K562 (cell line): ENCODE data around the gene DGKE. TPM values are rescaled to one million over a fixed set of nuclear protein-coding genes. Genes with fewer than 3 reads are reported as not detected.

Experiments used
- ATAC-seq: fragments of 200-7000 bp; cut with Tn5 transposase; 3 replicates; pipeline ENCODE4 v1.9.1; 2020; ENCODE audit warnings: moderate library complexity
- BruUV-seq: library from RNA; stranded (reverse); fragments of 400-500 nt; replicated peaks from 2 replicates; lab custom pipeline; 2021; lab: Mats Ljungman, UMichigan
- CTCF ChIA-PET: fragments of 300-600 bp; formaldehyde crosslinking; extraction: SDS; loops from one replicate; lab custom pipeline; 2021; ENCODE audit warnings: low intra/inter-chr PET ratio; lab: Yijun Ruan, JAX
- POLR2A ChIA-PET: fragments of 300-600, 350-650 bp; sonication (Branson Sonifier 250); formaldehyde crosslinking; extraction: SDS; loops from one replicate; lab custom pipeline; 2021; ENCODE audit warnings: antibody characterized with exemption, inconsistent platforms; lab: Yijun Ruan, JAX
- DNase-seq, 4 experiments: peaks; one replicate each; pipeline versions ENCODE4 v3.0.0 to v3.0.0-alpha.2; 2011 to 2018; ENCODE audit warnings: low spot score in 3 of 4, mixed read lengths in 3 of 4; ENCODE audit errors: extremely low read depth in 1 of 4
- FAIRE-seq: peaks from 2 replicates; lab custom pipeline; 2011; peaks lifted over from hg19 to GRCh38; lab: Jason Lieb, UNC
- H2AFZ ChIP-seq: 2 replicates; pipeline ENCODE4 v1.6.0; 2011; ENCODE audit warnings: low read depth, low read length, control low read depth, inconsistent platforms
- H3K27ac ChIP-seq: fragments of 200-600 bp; 3 replicates; pipeline ENCODE4 v1.8.0; 2011; ENCODE audit warnings: low read depth, mild to moderate bottlenecking, control low read depth, inconsistent platforms, low read length, moderate library complexity, mixed read lengths; ENCODE audit errors: extremely low read depth
- H3K27me3 ChIP-seq, 2 experiments: fragments of 300-600 bp in 1 of 2; 2 replicates in 1 of 2; 3 replicates in 1 of 2; pipeline versions ENCODE4 v1.6.0 to v1.8.0; 2011; ENCODE audit warnings: inconsistent platforms in 2 of 2, low read length in 2 of 2, mild to moderate bottlenecking in 1 of 2, mixed read lengths in 1 of 2, moderate library complexity in 1 of 2; ENCODE audit not compliant: control insufficient read depth in 2 of 2, insufficient read depth in 2 of 2
- H3K36me3 ChIP-seq: fragments of 300-600 bp; 3 replicates; pipeline ENCODE4 v1.8.0; 2011; ENCODE audit warnings: mild to moderate bottlenecking, low read length, inconsistent platforms; ENCODE audit not compliant: control insufficient read depth, insufficient read depth
- H3K4me1 ChIP-seq, 2 experiments: fragments of 200-600 bp in 1 of 2; replicated peaks in 1 of 2; 2 replicates in 1 of 2; 3 replicates in 1 of 2; pipeline versions ENCODE4 v1.5.1 to v1.8.0; 2011; ENCODE audit warnings: inconsistent platforms in 2 of 2, low read length in 2 of 2, mild to moderate bottlenecking in 1 of 2, mixed read lengths in 1 of 2, moderate library complexity in 1 of 2; ENCODE audit not compliant: control insufficient read depth in 2 of 2, insufficient read depth in 2 of 2
- H3K4me2 ChIP-seq: 2 replicates; pipeline ENCODE4 v1.6.1; 2011; ENCODE audit warnings: low read length, control low read depth, inconsistent platforms, mixed read lengths; ENCODE audit not compliant: insufficient read depth
- H3K4me3 ChIP-seq: fragments of 200-600 bp; sonication (generic), shearing (Covaris generic); 2 replicates; pipeline ENCODE4 v1.5.1; 2016; ENCODE audit warnings: control low read depth, inconsistent platforms
- H3K79me2 ChIP-seq: fragments of 200-600 bp; 3 replicates; pipeline ENCODE4 v1.8.0; 2011; ENCODE audit warnings: low read length, inconsistent platforms; ENCODE audit not compliant: control insufficient read depth, insufficient read depth
- H3K9ac ChIP-seq, 2 experiments: 2 replicates each; pipeline versions ENCODE4 v1.6.0 to v1.6.1; 2011; ENCODE audit warnings: low read depth in 2 of 2, low read length in 2 of 2, control low read depth in 1 of 2, inconsistent platforms in 1 of 2, mild to moderate bottlenecking in 1 of 2, mixed read lengths in 1 of 2; ENCODE audit not compliant: insufficient read depth in 1 of 2
- H3K9me1 ChIP-seq: one replicate; pipeline ENCODE4 v1.6.0; 2011; ENCODE audit warnings: inconsistent platforms, mild to moderate bottlenecking, low read length, moderate library complexity; ENCODE audit not compliant: control insufficient read depth, insufficient read depth
- H3K9me3 ChIP-seq: replicated peaks from 2 replicates; pipeline ENCODE4 v1.5.1; 2011; ENCODE audit warnings: low read depth, low read length, inconsistent platforms; ENCODE audit not compliant: control insufficient read depth, insufficient read depth
- H4K20me1 ChIP-seq: replicated peaks from 2 replicates; pipeline ENCODE4 v1.6.1; 2011; ENCODE audit warnings: low read length, inconsistent platforms, mixed read lengths; ENCODE audit not compliant: control insufficient read depth, insufficient read depth
- CTBP1 ChIP-seq: fragments of 450-650 bp; IDR thresholded peaks from 2 replicates; pipeline ENCODE4 v1.6.1; 2016; ENCODE audit warnings: borderline replicate concordance
- HMBOX1 ChIP-seq: sonication (generic); IDR thresholded peaks from 2 replicates; pipeline ENCODE4 v1.6.1; 2016
- MTA1 ChIP-seq: fragments of 450-650 bp; IDR thresholded peaks from 2 replicates; pipeline ENCODE4 v1.6.1; 2017; ENCODE audit warnings: borderline replicate concordance
- POLR2AphosphoS2 ChIP-seq: IDR thresholded peaks from 2 replicates; pipeline ENCODE4 v1.6.1; 2012; ENCODE audit warnings: low read length, improper control_type of control experiment
- PRPF4 ChIP-seq: fragments of 200-400 bp; formaldehyde crosslinking; IDR thresholded peaks from one replicate; pipeline ENCODE4 v1.6.1; 2017; ENCODE audit warnings: low read length, low read depth, mild to moderate bottlenecking; ENCODE audit not compliant: insufficient read depth, poor library complexity, severe bottlenecking
- SPI1 ChIP-seq: IDR thresholded peaks from 2 replicates; pipeline ENCODE4 v1.6.1; 2011; ENCODE audit warnings: low read depth, low read length, control low read depth, borderline replicate concordance
- ZNF766 ChIP-seq: fragments of 200-800 bp; sonication (Bioruptor generic); conservative IDR thresholded peaks from 2 replicates; pipeline ENCODE4 v1.6.1; 2016; ENCODE audit warnings: missing genetic modification characterization, missing compliant biosample characterization
- WGBS: fragments of 100-300 bp; shearing (Covaris generic); methylation state at CpG from one replicate; pipeline ENCODE4 v1.1.6; 2016; ENCODE audit warnings: low coverage, mixed read lengths; ENCODE audit not compliant: insufficient coverage; ENCODE audit errors: missing lambda C conversion rate; 5-methylcytosine and 5-hydroxymethylcytosine counted together
- in situ Hi-C: fragments of 300-500 bp; cut with MboI; formaldehyde crosslinking; loops from 4 replicates; pipeline ENCODE4 v1.15.0; 2018; ENCODE audit warnings: inconsistent platforms, mixed read lengths
- intact Hi-C: fragments of 100-400 bp; cut with micrococcal nuclease; formaldehyde crosslinking; loops from 2 replicates; pipeline ENCODE4 v1.14.2; 2022
- polyA plus RNA-seq, 8 experiments: library from polyadenylated mRNA; depleted of rRNA in 4 of 8; stranded (reverse) in 5 of 8; unstranded in 3 of 8; fragments of >200 nt; fragmentation: Nextera tagmentation in 2 of 8; fragmentation: Illumina TruSeq in 1 of 8; extraction: Ambion mirVana in 2 of 8; extraction: Trizol in 1 of 8; gene quantifications; 2 replicates each; pipeline versions ENCODE4 v1.2.1 to v1.2.3, GENCODE V29; 2011 to 2014; ENCODE audit warnings: inconsistent platforms in 1 of 8, missing spikeins in 1 of 8
- total RNA-seq, 7 experiments: library from RNA; depleted of rRNA in 6 of 7; stranded (reverse); fragments of >200 nt in 6 of 7; fragmentation: Illumina TruSeq in 2 of 7; extraction: Trizol in 2 of 7; gene quantifications; 2 replicates each; pipeline versions ENCODE4 v1.2.1 to v1.2.3, GENCODE V29; 2011 to 2021; ENCODE audit warnings: low replicate concordance in 1 of 7
- TF ChIP-seq, protein P1 (sequence below): fragments of 450-650 bp; IDR thresholded peaks from 2 replicates; pipeline ENCODE4 v1.6.1; 2018; ENCODE audit warnings: mild to moderate bottlenecking, low read depth; ENCODE audit not compliant: partially characterized antibody

The DGKE gene
- total and polyA plus RNA-seq, 9 of the 15 experiments (the other 6 are each of a cell fraction or from before 2014, with no cell fraction given): 1.3 to 9.9 (median 5.9) TPM

DNA sequence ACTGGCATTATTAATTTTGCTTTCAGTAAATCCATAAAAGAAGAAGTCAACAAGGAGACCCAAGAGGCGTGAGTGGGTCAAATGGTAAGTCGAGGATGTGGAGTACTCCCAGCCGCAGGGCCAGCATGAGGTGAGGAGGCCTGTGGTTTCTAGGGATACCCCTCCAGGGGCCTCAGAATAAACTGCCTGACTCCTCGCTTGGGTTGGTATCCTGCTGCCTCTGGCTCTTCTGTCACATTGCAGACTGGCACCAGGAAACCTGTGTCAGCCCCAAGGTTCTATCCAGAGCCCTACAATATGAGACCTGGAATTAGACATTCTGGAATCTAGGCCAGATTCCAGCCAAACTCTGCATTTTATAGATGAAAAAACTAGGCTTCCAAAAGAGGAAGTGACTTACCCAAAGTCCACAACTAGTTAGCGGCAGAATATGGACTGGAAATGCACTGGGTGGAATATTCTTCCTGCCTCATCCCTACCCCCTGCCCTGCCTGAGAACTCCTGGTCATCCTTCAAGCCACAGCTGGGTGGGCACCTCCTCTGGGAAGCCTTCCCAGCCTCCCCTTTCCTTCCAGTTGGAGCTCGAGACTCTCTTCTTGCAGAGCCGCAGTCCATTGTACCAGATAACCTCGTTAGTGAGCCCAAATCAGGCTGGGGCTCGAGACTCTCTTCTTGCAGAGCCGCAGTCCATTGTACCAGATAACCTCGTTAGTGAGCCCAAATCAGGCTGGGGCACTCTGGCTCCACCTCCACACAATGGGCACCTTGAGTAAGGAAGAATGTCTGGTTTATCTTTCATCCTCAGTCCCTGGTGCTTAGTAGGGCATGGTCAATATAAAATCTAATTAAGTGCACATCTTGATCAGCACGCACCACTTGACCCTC lies 22.8 kb upstream of the DGKE start:
- H3K27me3 ChIP-seq: peaks cover 24 to 27% of the 10 kb centered on the region in 2 experiments
- no peak overlapping the region for H2AFZ ChIP-seq
- BruUV-seq: no TSS peak
- intact Hi-C loops (no loop called here), in situ Hi-C loops (no loop called here)
- no peak overlapping the region for H3K27ac ChIP-seq
- DNase-seq (no peak), FAIRE-seq (no peak)
- POLR2A ChIA-PET: no interaction called here
- H4K20me1 ChIP-seq: no peaks in the 10 kb centered on the region
- H3K79me2 ChIP-seq: no peaks in the 10 kb centered on the region
- CTCF ChIA-PET: interaction anchor here (0.7 kb wide), 1 partner anchor 150 kb away, joined by 3 read pairs; the partner anchor contains the start of gene COIL
- no peak overlapping the region for H3K4me3 ChIP-seq
- no peaks in the 10 kb centered on the region for H3K36me3 ChIP-seq
- no peaks in the 10 kb centered on the region for H3K9me1 ChIP-seq
- H3K4me1 ChIP-seq: peaks cover 0 to 3% of the 10 kb centered on the region in 2 experiments; a peak in 2 of 5 replicates
- no peak overlapping the region for H3K4me2 ChIP-seq
- WGBS: 6% methylated on average over 12 of the region's 12 CpGs
- TF ChIP-seq HMBOX1: peak; percentile 97
- TF ChIP-seq PRPF4: no peak
- TF ChIP-seq CTBP1: no peak
- no peak for TF ChIP-seq MTA1
- no peak for TF ChIP-seq POLR2AphosphoS2
- TF ChIP-seq SPI1: peak; percentile 98
- no peak for TF ChIP-seq ZNF766
- TF ChIP-seq, protein P1, sequence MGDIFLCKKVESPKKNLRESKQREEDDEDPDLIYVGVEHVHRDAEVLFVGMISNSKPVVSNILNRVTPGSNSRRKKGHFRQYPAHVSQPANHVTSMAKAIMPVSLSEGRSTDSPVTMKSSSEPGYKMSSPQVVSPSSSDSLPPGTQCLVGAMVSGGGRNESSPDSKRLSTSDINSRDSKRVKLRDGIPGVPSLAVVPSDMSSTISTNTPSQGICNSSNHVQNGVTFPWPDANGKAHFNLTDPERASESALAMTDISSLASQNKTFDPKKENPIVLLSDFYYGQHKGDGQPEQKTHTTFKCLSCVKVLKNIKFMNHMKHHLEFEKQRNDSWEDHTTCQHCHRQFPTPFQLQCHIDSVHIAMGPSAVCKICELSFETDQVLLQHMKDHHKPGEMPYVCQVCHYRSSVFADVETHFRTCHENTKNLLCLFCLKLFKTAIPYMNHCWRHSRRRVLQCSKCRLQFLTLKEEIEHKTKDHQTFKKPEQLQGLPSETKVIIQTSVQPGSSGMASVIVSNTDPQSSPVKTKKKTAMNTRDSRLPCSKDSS: no peak
- TF ChIP-seq, all 486 proteins: peak for 2
- no peak for ATAC-seq
- H3K9me3 ChIP-seq: no peaks in the 10 kb centered on the region
- no peak overlapping the region for H3K9ac ChIP-seq
